ENCODE data around the gene LRRC74A. TPM values are rescaled to one million over a fixed set of nuclear protein-coding genes. Genes with fewer than 3 reads are reported as not detected.
A peak's percentile ranks its signal among the peaks of the same experiment; 100 is the strongest.

Gene LRRC74A
- total RNA-seq, result not detected
- long read RNA-seq, result 0 reads

GRCh38 chr14:76826122-76826521 is at the start of gene LRRC74A:
Gene LRRC74A (plus strand): TSS chr14:76826408. CDS start chr14:76826698, 290 bp downstream.
- no peak for DNase-seq
- no peak for ATAC-seq
- intact Hi-C loops (cut with micrococcal nuclease), result no loop called here

- no peak for DNase-seq
Measured at GRCh38 chr14:76776428-76777251, 49.6 kb upstream of the LRRC74A start.

GRCh38 chr14:76777721-76778120 is 48.5 kb upstream of the LRRC74A start:
- ATAC-seq (no peak), DNase-seq (no peak)
- intact Hi-C loops (cut with micrococcal nuclease), result no loop called here

More at GRCh38 chr14:76776428-76777251, 49.6 kb upstream of the LRRC74A start:
- no peak for ATAC-seq
- intact Hi-C loops (cut with micrococcal nuclease), result no loop called here

- DNase-seq, result no peak
- no peak for ATAC-seq
- intact Hi-C loops (cut with micrococcal nuclease), result no loop called here
Measured at GRCh38 chr14:76778546-76779215, 47.5 kb upstream of the LRRC74A start.

GRCh38 chr14:76779221-76780057 is 46.8 kb upstream of the LRRC74A start:
- intact Hi-C loops (cut with micrococcal nuclease), result loop anchor here (5.0 kb wide), 1 partner anchor 67 kb away; no protein-coding TSS in a partner anchor
- ATAC-seq (no peak), DNase-seq (no peak)

- DNase-seq (no peak), ATAC-seq (no peak)
- intact Hi-C loops (cut with micrococcal nuclease), result loop anchor here (5.0 kb wide), 1 partner anchor 68 kb away; no protein-coding TSS in a partner anchor
Measured at GRCh38 chr14:76780058-76780345, 46.2 kb upstream of the LRRC74A start.

- intact Hi-C loops (cut with micrococcal nuclease), result loop anchor here (5.0 kb wide), 1 partner anchor 68 kb away; no protein-coding TSS in a partner anchor
- DNase-seq (no peak), ATAC-seq (no peak)
Measured at GRCh38 chr14:76780360-76780759, 45.8 kb upstream of the LRRC74A start.

GRCh38 chr14:76780875-76781647 is 45.1 kb upstream of the LRRC74A start:
- intact Hi-C loops (cut with micrococcal nuclease), result loop anchor here (5.0 kb wide), 1 partner anchor 69 kb away; no protein-coding TSS in a partner anchor
- no peak for DNase-seq
- no peak for ATAC-seq

GRCh38 chr14:76781648-76782051 is 44.6 kb upstream of the LRRC74A start:
- no peak for ATAC-seq
- no peak for DNase-seq
- intact Hi-C loops (cut with micrococcal nuclease), result loop anchor here (5.0 kb wide), 1 partner anchor 69 kb away; no protein-coding TSS in a partner anchor

- DNase-seq, result no peak
- peak; percentile 5 for ATAC-seq
- intact Hi-C loops (cut with micrococcal nuclease), result loop anchor here (5.0 kb wide), 1 partner anchor 70 kb away; no protein-coding TSS in a partner anchor
Measured at GRCh38 chr14:76782115-76782884, 43.9 kb upstream of the LRRC74A start.

- ATAC-seq (peak; percentile 6), DNase-seq (no peak)
- intact Hi-C loops (cut with micrococcal nuclease), result loop anchor here (5.0 kb wide), 1 partner anchor 71 kb away; no protein-coding TSS in a partner anchor
Measured at GRCh38 chr14:76782885-76783566, 43.2 kb upstream of the LRRC74A start.

- ATAC-seq (peak; percentile 23), DNase-seq (no peak)
- intact Hi-C loops (cut with micrococcal nuclease), result loop anchor here (5.0 kb wide), 1 partner anchor 72 kb away; no protein-coding TSS in a partner anchor
Measured at GRCh38 chr14:76784266-76784874, 41.8 kb upstream of the LRRC74A start.

GRCh38 chr14:76784881-76785280 is 41.3 kb upstream of the LRRC74A start:
- intact Hi-C loops (cut with micrococcal nuclease), result loop anchor here (5.0 kb wide), 1 partner anchor 73 kb away; no protein-coding TSS in a partner anchor
- DNase-seq (peak; percentile 87), ATAC-seq (peak; percentile 90)

GRCh38 chr14:76786601-76787000 is 39.6 kb upstream of the LRRC74A start:
- intact Hi-C loops (cut with micrococcal nuclease), result no loop called here
- DNase-seq (no peak), ATAC-seq (no peak)

- ATAC-seq (no peak), DNase-seq (no peak)
- intact Hi-C loops (cut with micrococcal nuclease), result no loop called here
Measured at GRCh38 chr14:76792422-76792821, 33.8 kb upstream of the LRRC74A start.

GRCh38 chr14:76793324-76793723 is 32.9 kb upstream of the LRRC74A start:
- ATAC-seq (no peak), DNase-seq (no peak)
- intact Hi-C loops (cut with micrococcal nuclease), result no loop called here

GRCh38 chr14:76793956-76794355 is 32.3 kb upstream of the LRRC74A start:
- DNase-seq (no peak), ATAC-seq (no peak)
- intact Hi-C loops (cut with micrococcal nuclease), result no loop called here
